Activated CD8-positive, alpha-beta T cell treated with anti-CD3 and anti-CD28 coated beads for 36 hours (primary cell): ENCODE data around the gene SYTL5. TPM values are rescaled to one million over a fixed set of nuclear protein-coding genes. Genes with fewer than 3 reads are reported as not detected.

Experiments used
- ATAC-seq: fragments of 200-7000 bp; cut with Tn5 transposase; one replicate; pipeline ENCODE4 v1.10.0; 2021; ENCODE audit warnings: mild to moderate bottlenecking, moderate library complexity
- CTCF ChIA-PET: fragments of 350-600 bp; sonication (Branson Sonifier 250); formaldehyde crosslinking; loops from one replicate; lab custom pipeline; 2021; ENCODE audit warnings: antibody characterized with exemption; lab: Charles Lee
- POLR2A ChIA-PET: fragments of 350-600 bp; sonication (Branson Sonifier 250); formaldehyde crosslinking; loops from one replicate; lab custom pipeline; 2021; ENCODE audit warnings: antibody characterized with exemption; lab: Charles Lee
- DNase-seq: peaks from one replicate; pipeline ENCODE4 v3.0.0-alpha.2; 2020
- H3K27ac Mint-ChIP-seq: one replicate; pipeline ENCODE4 v1.8.0; 2021; ENCODE audit warnings: mild to moderate bottlenecking, mixed read lengths
- H3K27me3 Mint-ChIP-seq: one replicate; pipeline ENCODE4 v1.8.0; 2021; ENCODE audit warnings: mixed read lengths
- H3K36me3 Mint-ChIP-seq: one replicate; pipeline ENCODE4 v1.8.0; 2021; ENCODE audit warnings: low read depth, mixed read lengths
- H3K4me1 Mint-ChIP-seq: one replicate; pipeline ENCODE4 v1.8.0; 2021; ENCODE audit warnings: low read depth, mixed read lengths
- H3K4me3 Mint-ChIP-seq: one replicate; pipeline ENCODE4 v1.8.0; 2021; ENCODE audit warnings: mild to moderate bottlenecking, moderate library complexity, mixed read lengths
- H3K9me3 Mint-ChIP-seq: one replicate; pipeline ENCODE4 v1.8.0; 2021; ENCODE audit warnings: mixed read lengths
- CTCF ChIP-seq: fragments of 200-600 bp; IDR thresholded peaks from one replicate; pipeline ENCODE4 v1.8.0; 2022; ENCODE audit warnings: antibody characterized with exemption, mild to moderate bottlenecking
- intact Hi-C: fragments of 100-400 bp; cut with micrococcal nuclease; formaldehyde crosslinking; loops from one replicate; pipeline ENCODE4 v1.10.0; 2022
- total RNA-seq, 2 experiments: library from RNA; stranded (reverse); gene quantifications; one replicate each; pipeline ENCODE4 v1.2.3, GENCODE V29; 2021

Gene SYTL5
- total RNA-seq, 2 experiments from 2014 or later = not detected

- intact Hi-C loops = no loop called here
- no peak for DNase-seq
- ATAC-seq = no peak
- Mint-ChIP-seq H3K27ac (no peak overlapping the region), H3K4me3 (no peak overlapping the region), H3K27me3 (peaks cover 4% of the 10 kb centered on the region), H3K4me1 (no peaks in the 10 kb centered on the region), H3K9me3 (no peaks in the 10 kb centered on the region), H3K36me3 (no peaks in the 10 kb centered on the region)
- ChIA-PET CTCF (interaction anchor here (1.0 kb wide), 1 partner anchor 9 kb away, joined by 3 read pairs; no protein-coding TSS in a partner anchor), POLR2A (no interaction called here)
- no peak for TF ChIP-seq CTCF
Measured at GRCh38 chrX:38085813-38086212, 79.5 kb downstream of the SYTL5 start.

- Mint-ChIP-seq H3K4me3 (no peak overlapping the region), H3K27ac (no peak overlapping the region), H3K27me3 (peaks cover 5% of the 10 kb centered on the region), H3K4me1 (no peaks in the 10 kb centered on the region), H3K36me3 (no peaks in the 10 kb centered on the region), H3K9me3 (no peaks in the 10 kb centered on the region)
- ATAC-seq = no peak
- ChIA-PET CTCF (interaction anchor here (1.0 kb wide), 1 partner anchor 10 kb away, joined by 3 read pairs; no protein-coding TSS in a partner anchor), POLR2A (no interaction called here)
- no peak for DNase-seq
- no peak for TF ChIP-seq CTCF
- intact Hi-C loops = no loop called here
Measured at GRCh38 chrX:38086451-38087215, 80.3 kb downstream of the SYTL5 start.

- Mint-ChIP-seq H3K36me3 (no peaks in the 10 kb centered on the region), H3K9me3 (no peaks in the 10 kb centered on the region), H3K4me1 (no peaks in the 10 kb centered on the region), H3K27me3 (peaks cover 3% of the 10 kb centered on the region), H3K4me3 (no peak overlapping the region), H3K27ac (no peak overlapping the region)
- intact Hi-C loops = no loop called here
- DNase-seq (no peak), ATAC-seq (no peak)
- no peak for TF ChIP-seq CTCF
- POLR2A ChIA-PET = no interaction called here
- CTCF ChIA-PET = no interaction called here
Measured at GRCh38 chrX:38087594-38087993, 81.2 kb downstream of the SYTL5 start.

GRCh38 chrX:38089173-38089982, 83.0 kb downstream of the SYTL5 start:
- Mint-ChIP-seq H3K4me1 (no peaks in the 10 kb centered on the region), H3K36me3 (no peaks in the 10 kb centered on the region), H3K9me3 (no peaks in the 10 kb centered on the region), H3K27ac (no peak overlapping the region), H3K27me3 (peaks cover 3% of the 10 kb centered on the region), H3K4me3 (no peak overlapping the region)
- POLR2A ChIA-PET = no interaction called here
- TF ChIP-seq CTCF = no peak
- intact Hi-C loops = no loop called here
- no peak for ATAC-seq
- CTCF ChIA-PET = no interaction called here
- no peak for DNase-seq

- intact Hi-C loops = no loop called here
- Mint-ChIP-seq H3K36me3 (no peaks in the 10 kb centered on the region), H3K4me3 (no peak overlapping the region), H3K27me3 (peaks cover 2% of the 10 kb centered on the region), H3K4me1 (no peaks in the 10 kb centered on the region), H3K27ac (no peak overlapping the region), H3K9me3 (no peaks in the 10 kb centered on the region)
- no peak for TF ChIP-seq CTCF
- ATAC-seq (no peak), DNase-seq (no peak)
- ChIA-PET CTCF (no interaction called here), POLR2A (no interaction called here)
Measured at GRCh38 chrX:38095971-38096529, 89.7 kb downstream of the SYTL5 start.
